ENCODE results near the gene TENM4.

Gene TENM4

GRCh38 chr11:79342236-79342635, 98.6 kb downstream of the TENM4 start:
- no peak for DNase-seq (ENCODE audit: low read depth)

GRCh38 chr11:79340535-79340934, 100.3 kb downstream of the TENM4 start:
- DNase-seq (ENCODE audit: low read depth), result no peak

- no peak for DNase-seq (ENCODE audit: low read depth)
These were observed 103.9 kb downstream of the TENM4 start for GRCh38 chr11:79336797-79337517.

GRCh38 chr11:79335681-79336080, 105.1 kb downstream of the TENM4 start:
- no peak for DNase-seq (ENCODE audit: low read depth)

- no peak for DNase-seq (ENCODE audit: low read depth)
These were observed 107.5 kb downstream of the TENM4 start for GRCh38 chr11:79333355-79333754.

GRCh38 chr11:79332017-79332416, 108.8 kb downstream of the TENM4 start:
- DNase-seq (ENCODE audit: low read depth), result no peak

GRCh38 chr11:79331203-79331901, 109.5 kb downstream of the TENM4 start:
- DNase-seq (ENCODE audit: low read depth), result no peak

GRCh38 chr11:79330651-79331050, 110.2 kb downstream of the TENM4 start:
- no peak for DNase-seq (ENCODE audit: low read depth)

- DNase-seq (ENCODE audit: low read depth), result no peak
These were observed 111.3 kb downstream of the TENM4 start for GRCh38 chr11:79329561-79329960.

- no peak for DNase-seq (ENCODE audit: low read depth)
These were observed 112.4 kb downstream of the TENM4 start for GRCh38 chr11:79328402-79328801.

- no peak for DNase-seq (ENCODE audit: low read depth)
These were observed 115.0 kb downstream of the TENM4 start for GRCh38 chr11:79325851-79326250.

- DNase-seq (ENCODE audit: low read depth), result peak; percentile 5
These were observed 119.6 kb downstream of the TENM4 start for GRCh38 chr11:79321263-79321662.

GRCh38 chr11:79314906-79315689, 125.7 kb downstream of the TENM4 start:
- DNase-seq (ENCODE audit: low read depth), result no peak

GRCh38 chr11:79313530-79313913, 127.3 kb downstream of the TENM4 start:
- no peak for DNase-seq (ENCODE audit: low read depth)

- DNase-seq (ENCODE audit: low read depth), result no peak
These were observed 128.0 kb downstream of the TENM4 start for GRCh38 chr11:79312617-79313529.

GRCh38 chr11:79311461-79311860, 129.4 kb downstream of the TENM4 start:
- no peak for DNase-seq (ENCODE audit: low read depth)

GRCh38 chr11:79309407-79309806, 131.4 kb downstream of the TENM4 start:
- no peak for DNase-seq (ENCODE audit: low read depth)

GRCh38 chr11:79308429-79308828, 132.4 kb downstream of the TENM4 start:
- DNase-seq (ENCODE audit: low read depth), result no peak

- no peak for DNase-seq (ENCODE audit: low read depth)
These were observed 136.1 kb downstream of the TENM4 start for GRCh38 chr11:79304599-79305212.

GRCh38 chr11:79296141-79296540, 144.7 kb downstream of the TENM4 start:
- DNase-seq (ENCODE audit: low read depth), result no peak
